Common myeloid progenitor, CD34-positive (primary cell): ENCODE results near the gene FAM181B.

ENCODE experiments used
- CTCF ChIA-PET: fragments of 350-600 bp; sonication (Branson Sonifier 250); formaldehyde crosslinking; loops from one replicate; lab custom pipeline; 2021; ENCODE audit warnings: antibody characterized with exemption; lab: Charles Lee
- POLR2A ChIA-PET: fragments of 350-600 bp; sonication (Branson Sonifier 250); formaldehyde crosslinking; loops from one replicate; lab custom pipeline; 2021; ENCODE audit warnings: antibody characterized with exemption; lab: Charles Lee
- DNase-seq, 3 donors: peaks; one replicate each; pipeline versions ENCODE4 v3.0.0 to v3.0.0-alpha.2; 2013
- H3K27ac ChIP-seq, 2 experiments: 1 replicate in 1 of 2; 2 replicates in 1 of 2; pipeline ENCODE4 v1.7.0; 2013; ENCODE audit warnings: inconsistent platforms in 2 of 2, low read length in 2 of 2, mild to moderate bottlenecking in 2 of 2, low read depth in 1 of 2, moderate library complexity in 1 of 2; ENCODE audit not compliant: severe bottlenecking in 2 of 2, insufficient read depth in 1 of 2, poor library complexity in 1 of 2
- H3K27me3 ChIP-seq, 5 experiments: replicated peaks in 2 of 5; 1 replicate in 3 of 5; 2 replicates in 2 of 5; pipeline versions ENCODE4 v1.6.1 to v1.7.0; 2013; ENCODE audit warnings: low read length in 4 of 5, mild to moderate bottlenecking in 2 of 5, moderate library complexity in 2 of 5, inconsistent platforms in 1 of 5; ENCODE audit not compliant: insufficient read depth in 5 of 5, control insufficient read depth in 4 of 5
- H3K36me3 ChIP-seq, 4 experiments: 1 replicate in 2 of 4; 2 replicates in 2 of 4; pipeline versions ENCODE4 v1.6.1 to v1.7.0; 2013; ENCODE audit warnings: low read length in 3 of 4, control low read depth in 1 of 4, mild to moderate bottlenecking in 1 of 4; ENCODE audit not compliant: control insufficient read depth in 4 of 4, insufficient read depth in 4 of 4
- H3K4me1 ChIP-seq, 4 experiments: 1 replicate in 3 of 4; 2 replicates in 1 of 4; pipeline versions ENCODE4 v1.6.1 to v1.7.1; 2013; ENCODE audit warnings: low read length in 3 of 4, mild to moderate bottlenecking in 3 of 4, control low read depth in 1 of 4, inconsistent platforms in 1 of 4, moderate library complexity in 1 of 4; ENCODE audit not compliant: control insufficient read depth in 4 of 4, insufficient read depth in 4 of 4; ENCODE audit errors: control extremely low read depth in 1 of 4
- H3K4me3 ChIP-seq, 7 experiments: 1 replicate in 4 of 7; 2 replicates in 3 of 7; pipeline versions ENCODE4 v1.5.1 to v1.7.0; 2013; ENCODE audit warnings: mild to moderate bottlenecking in 7 of 7, low read length in 6 of 7, moderate library complexity in 6 of 7, inconsistent platforms in 2 of 7, low read depth in 2 of 7, control low read depth in 1 of 7; ENCODE audit not compliant: insufficient read depth in 4 of 7, control insufficient read depth in 1 of 7; ENCODE audit errors: extremely low read depth in 1 of 7
- H3K9me3 ChIP-seq, 5 experiments: 1 replicate in 4 of 5; 2 replicates in 1 of 5; pipeline versions ENCODE4 v1.6.1 to v1.7.1; 2013; ENCODE audit warnings: low read length in 4 of 5, mild to moderate bottlenecking in 2 of 5, inconsistent platforms in 1 of 5, low read depth in 1 of 5, moderate library complexity in 1 of 5; ENCODE audit not compliant: control insufficient read depth in 4 of 5, insufficient read depth in 2 of 5; ENCODE audit errors: control extremely low read depth in 1 of 5
- WGBS: methylation state at CpG from one replicate; pipeline ENCODE4 v1.1.5; 2013; ENCODE audit not compliant: insufficient coverage; 5-methylcytosine and 5-hydroxymethylcytosine counted together

Gene FAM181B

DNA sequence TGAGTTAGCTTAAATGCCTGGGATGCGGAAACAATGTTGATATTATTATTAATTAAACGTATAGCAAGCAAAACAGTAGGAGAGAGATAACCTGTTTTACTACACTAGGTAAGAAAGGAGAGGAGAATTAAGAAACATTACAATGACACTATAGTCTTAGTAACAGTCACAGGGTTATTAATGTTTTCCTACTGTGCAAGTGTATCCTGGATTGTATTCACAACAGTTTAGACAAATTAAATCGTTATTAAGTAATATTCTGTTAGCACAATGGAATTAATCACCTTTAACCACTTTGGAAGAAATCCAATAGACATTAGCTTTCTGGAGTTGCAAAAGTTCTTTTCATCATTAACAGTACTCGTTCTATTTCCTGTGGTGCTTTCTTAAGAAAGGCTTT lies 3.4 kb downstream of the FAM181B start:
- peaks cover 0 to 14% (median 9%) of the 10 kb centered on the region in 4 experiments for H3K4me1 ChIP-seq
- H3K27me3 ChIP-seq, result peaks cover 9 to 52% (median 30%) of the 10 kb centered on the region in 5 experiments
- no peaks in the 10 kb centered on the region for H3K9me3 ChIP-seq
- DNase-seq, result no peak
- no peak overlapping the region for H3K27ac ChIP-seq
- H3K36me3 ChIP-seq, result no peaks in the 10 kb centered on the region
- no peak overlapping the region for H3K4me3 ChIP-seq
- ChIA-PET CTCF (interaction anchor here (1.3 to 7.2 kb wide), 3 partner anchors 11 to 137 kb away, joined by 3 to 51 read pairs (median 3); no protein-coding TSS in a partner anchor), POLR2A (no interaction called here)
- no CpG with 5 or more reads among the region's 4 CpGs for WGBS

GRCh38 chr11:82724026-82724425 lies 9.6 kb downstream of the FAM181B start:
- DNase-seq, result no peak
- Histone ChIP-seq H3K27me3 (peaks cover 0 to 7% (median 2%) of the 10 kb centered on the region in 5 experiments), H3K9me3 (no peaks in the 10 kb centered on the region), H3K4me3 (no peak overlapping the region), H3K4me1 (no peaks in the 10 kb centered on the region), H3K36me3 (no peaks in the 10 kb centered on the region), H3K27ac (no peak overlapping the region)
- ChIA-PET CTCF (interaction anchor here (1.1 to 2.8 kb wide), 4 partner anchors 9 to 143 kb away, joined by 3 to 12 read pairs (median 6); partner anchors contain the start of gene FAM181B), POLR2A (no interaction called here)
- WGBS, result 100% methylated on average over 1 of the region's 5 CpGs

GRCh38 chr11:82722231-82722630 lies 11.4 kb downstream of the FAM181B start:
- no peak overlapping the region for H3K4me3 ChIP-seq
- H3K4me1 ChIP-seq, result no peaks in the 10 kb centered on the region
- H3K36me3 ChIP-seq, result no peaks in the 10 kb centered on the region
- no peak overlapping the region for H3K27ac ChIP-seq
- peaks cover 0 to 7% (median 0%) of the 10 kb centered on the region in 5 experiments for H3K27me3 ChIP-seq
- no peaks in the 10 kb centered on the region for H3K9me3 ChIP-seq
- no peak for DNase-seq
- ChIA-PET CTCF (interaction anchor here (0.9 to 6.5 kb wide), 11 partner anchors 8 to 178 kb away, joined by 3 to 56 read pairs (median 4); partner anchors contain the start of genes FAM181B and PRCP), POLR2A (no interaction called here)

- Histone ChIP-seq H3K9me3 (no peaks in the 10 kb centered on the region), H3K36me3 (no peaks in the 10 kb centered on the region), H3K27ac (no peak overlapping the region), H3K27me3 (peaks cover 0 to 3% (median 0%) of the 10 kb centered on the region in 5 experiments), H3K4me3 (no peak overlapping the region), H3K4me1 (no peaks in the 10 kb centered on the region)
- ChIA-PET CTCF (interaction anchor here (0.9 to 6.5 kb wide), 11 partner anchors 12 to 1099 kb away, joined by 3 to 56 read pairs (median 5); partner anchors contain the start of gene FAM181B), POLR2A (interaction anchor here (0.6 kb wide), 1 partner anchor 510 kb away, joined by 3 read pairs; no protein-coding TSS in a partner anchor)
- no peak for DNase-seq
- 85% methylated on average over 12 of the region's 15 CpGs for WGBS
Measured at GRCh38 chr11:82720267-82721065, 13.2 kb downstream of the FAM181B start.

DNA sequence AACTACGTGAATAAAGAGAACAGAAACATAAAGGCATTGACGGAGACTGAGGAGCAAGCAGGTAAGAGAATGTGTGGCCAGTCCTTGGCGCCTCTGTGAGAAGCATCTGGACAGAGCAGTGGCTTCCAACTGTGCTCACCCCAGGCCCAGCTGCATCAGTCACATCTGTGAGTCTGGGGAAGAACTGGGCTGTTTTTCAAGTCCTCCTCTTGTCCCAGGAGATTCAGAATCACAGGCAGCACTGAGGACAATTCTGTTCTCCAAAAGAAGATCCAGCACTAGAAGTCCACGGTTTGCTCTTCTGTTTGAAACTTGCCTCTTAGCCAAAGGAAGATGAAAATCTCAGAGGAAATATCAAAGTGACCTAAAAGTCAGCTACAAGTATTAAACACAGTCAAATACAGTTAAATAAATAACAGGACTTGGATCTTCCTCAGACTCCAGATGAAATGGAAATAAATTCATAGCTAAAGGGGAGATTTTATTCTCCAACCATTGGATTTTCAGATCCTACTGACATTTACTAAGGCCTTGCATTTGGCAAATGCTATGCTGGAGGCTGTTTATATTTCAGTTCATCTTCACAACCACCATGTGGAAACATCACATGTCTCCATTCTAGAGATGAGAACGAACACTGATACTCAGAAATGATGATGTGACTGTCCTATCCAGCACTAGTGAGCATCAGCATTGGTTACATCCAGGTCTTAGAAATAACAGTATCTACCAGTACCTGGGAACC lies 14.1 kb downstream of the FAM181B start:
- ChIA-PET CTCF (interaction anchor here (1.2 to 6.5 kb wide), 8 partner anchors 12 to 147 kb away, joined by 4 to 56 read pairs (median 8); partner anchors contain the start of gene FAM181B), POLR2A (no interaction called here)
- WGBS, result 88% methylated on average over 5 of the region's 5 CpGs
- H3K4me1 ChIP-seq, result no peaks in the 10 kb centered on the region
- no peaks in the 10 kb centered on the region for H3K36me3 ChIP-seq
- no peak for DNase-seq
- H3K9me3 ChIP-seq, result no peaks in the 10 kb centered on the region
- peaks cover 0 to 2% (median 0%) of the 10 kb centered on the region in 5 experiments for H3K27me3 ChIP-seq
- H3K4me3 ChIP-seq, result no peak overlapping the region
- no peak overlapping the region for H3K27ac ChIP-seq

DNA sequence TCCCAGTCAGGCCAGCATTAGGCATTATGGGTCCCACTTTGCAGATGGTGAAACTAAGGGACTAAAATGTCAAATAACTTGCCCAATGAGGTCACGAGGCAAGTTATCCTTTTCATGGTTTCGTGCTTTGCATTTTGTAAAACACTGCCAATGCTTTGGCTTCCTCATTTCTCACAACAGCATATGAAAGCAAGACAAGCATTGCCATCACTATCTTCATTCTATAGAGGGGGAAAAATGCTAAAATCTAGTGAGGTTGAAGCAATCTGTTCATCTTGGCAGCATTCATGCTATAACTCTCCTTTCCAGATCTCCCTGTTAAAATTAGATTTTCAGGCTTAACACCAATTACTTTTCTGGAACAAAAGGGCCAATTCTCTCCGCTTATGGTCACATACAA lies 14.8 kb downstream of the FAM181B start:
- CTCF ChIA-PET, result interaction anchor here (0.6 to 6.5 kb wide), 9 partner anchors 14 to 563 kb away, joined by 3 to 56 read pairs (median 5); partner anchors contain the start of genes DDIAS and FAM181B
- Histone ChIP-seq H3K4me3 (no peak overlapping the region), H3K4me1 (no peaks in the 10 kb centered on the region), H3K9me3 (no peaks in the 10 kb centered on the region), H3K27me3 (peaks cover 0 to 2% (median 0%) of the 10 kb centered on the region in 5 experiments), H3K27ac (no peak overlapping the region), H3K36me3 (no peaks in the 10 kb centered on the region)
- 64% methylated on average over 1 of the region's 3 CpGs for WGBS
- DNase-seq, result no peak
- POLR2A ChIA-PET, result no interaction called here
